PFSK-1 (cell line): ENCODE data around the gene SYMPK.

Experiments
- POLR2AphosphoS5 ChIP-seq: IDR thresholded peaks from 2 replicates; pipeline ENCODE4 v1.6.1; 2012; ENCODE audit warnings: low read depth, mild to moderate bottlenecking, control low read depth, low read length, moderate library complexity
- REST ChIP-seq, 2 experiments: IDR thresholded peaks; 2 replicates each; pipeline versions ENCODE4 v1.6.1 to v1.8.0; 2011 to 2012; ENCODE audit warnings: low read depth in 2 of 2, low read length in 2 of 2, control low read depth in 1 of 2, inconsistent platforms in 1 of 2, mild to moderate bottlenecking in 1 of 2, moderate library complexity in 1 of 2; ENCODE audit not compliant: insufficient read depth in 1 of 2

DNA sequence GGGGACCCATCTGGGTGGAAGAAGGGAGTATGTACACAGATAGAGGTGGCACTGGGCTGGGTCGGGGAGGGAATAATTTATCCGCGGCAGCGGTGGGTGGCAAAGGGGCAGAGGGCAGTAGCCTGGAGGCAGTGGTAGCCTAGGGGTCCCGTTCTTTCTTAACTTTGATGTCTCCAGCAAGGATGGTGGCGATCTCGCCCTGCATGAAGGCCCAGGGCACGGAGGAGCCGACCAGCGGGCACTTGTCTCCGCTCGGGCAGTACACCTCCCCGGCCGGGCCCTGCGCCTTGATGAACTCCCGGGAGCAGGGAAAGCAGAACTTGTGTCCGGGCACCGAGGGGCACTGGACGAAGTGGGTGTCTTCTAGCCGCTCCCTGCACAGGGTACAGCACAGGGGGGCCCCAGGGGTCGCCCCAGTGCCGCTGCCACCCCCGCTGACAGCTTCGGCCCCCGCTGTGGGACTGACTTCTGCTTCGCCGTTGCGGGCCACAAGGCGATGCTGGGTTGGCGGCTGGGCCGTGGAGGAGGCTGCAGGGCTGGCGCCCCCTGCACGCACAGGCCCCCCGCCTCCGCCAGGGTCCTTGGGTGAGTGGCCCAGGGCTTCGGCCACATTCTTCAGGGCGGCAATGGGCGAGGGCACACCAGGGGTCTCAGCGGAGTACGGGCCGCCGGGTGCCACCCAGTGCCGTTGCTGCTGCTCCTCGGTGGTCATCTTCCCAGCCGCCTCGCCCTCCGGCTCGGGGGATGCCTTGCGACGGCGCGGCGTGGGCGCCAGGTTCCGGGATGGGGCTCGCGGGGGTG lies 21.1 kb upstream of the SYMPK start:
- no peak for TF ChIP-seq REST (IDR thresholded peaks at IDR 0.05; ENCODE audit: insufficient read depth in 1 of 2, low read depth in 2 of 2, low read length in 2 of 2)
- TF ChIP-seq POLR2AphosphoS5: no peak
